GM21526 (cell line): Measurements from ENCODE around the gene BPGM.

Experiments used
- ATAC-seq: cut with Tn5 transposase; IDR thresholded peaks from one replicate; pipeline ENCODE4 v1.9.1; 2021; ENCODE audit warnings: moderate library complexity; ENCODE audit not compliant: unreplicated experiment, low FRiP score

Gene BPGM

GRCh38 chr7:134694767-134695166, 48.1 kb downstream of the BPGM start:
- no peak for ATAC-seq

GRCh38 chr7:134695321-134695860, 48.7 kb downstream of the BPGM start:
- ATAC-seq = no peak

DNA sequence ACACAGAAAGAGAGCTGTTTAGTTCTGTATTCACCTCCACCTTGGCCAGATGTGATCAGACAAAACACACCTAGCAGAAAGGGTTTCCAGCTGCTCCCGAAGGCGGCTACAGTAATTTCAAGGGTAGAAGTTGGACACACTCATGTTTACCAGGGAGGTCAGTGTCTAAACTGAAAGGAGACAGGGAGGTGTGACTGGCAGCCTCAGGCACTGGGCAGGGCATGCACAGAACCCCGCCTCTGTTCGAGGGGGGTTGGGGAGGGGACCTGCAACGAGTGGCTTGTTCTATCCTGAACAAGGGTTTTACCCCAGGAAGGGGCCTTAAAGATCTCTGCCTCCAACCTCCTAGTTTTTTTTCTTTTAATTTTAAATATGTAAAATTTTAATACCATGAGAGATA, 49.6 kb downstream of the BPGM start:
- ATAC-seq = no peak

- ATAC-seq = no peak
Observed at GRCh38 chr7:134697205-134697886, 50.7 kb downstream of the BPGM start.

- ATAC-seq = no peak
Observed at GRCh38 chr7:134698481-134698880, 51.8 kb downstream of the BPGM start.

GRCh38 chr7:134699021-134699818, 52.6 kb downstream of the BPGM start:
- no peak for ATAC-seq

GRCh38 chr7:134699899-134700298, 53.2 kb downstream of the BPGM start:
- ATAC-seq = no peak

DNA sequence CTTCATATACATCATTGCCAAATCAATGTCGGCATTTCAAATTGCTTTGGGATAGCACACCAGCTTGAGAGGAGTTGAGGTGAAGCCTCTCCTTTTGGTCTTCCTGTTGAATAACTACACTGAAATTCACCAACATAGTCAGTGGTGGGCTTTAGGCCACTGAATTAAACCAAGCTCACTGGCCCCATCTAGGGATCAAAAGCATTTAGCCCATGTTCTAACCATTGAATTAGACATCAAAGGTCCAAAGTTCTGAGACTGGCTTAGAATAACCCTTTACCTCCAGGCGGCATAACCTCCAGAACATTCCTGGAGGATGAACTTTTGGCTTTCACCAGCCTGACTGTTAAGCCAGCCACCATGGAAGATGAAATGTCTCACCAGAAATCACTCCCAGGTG, 54.6 kb downstream of the BPGM start:
- no peak for ATAC-seq

DNA sequence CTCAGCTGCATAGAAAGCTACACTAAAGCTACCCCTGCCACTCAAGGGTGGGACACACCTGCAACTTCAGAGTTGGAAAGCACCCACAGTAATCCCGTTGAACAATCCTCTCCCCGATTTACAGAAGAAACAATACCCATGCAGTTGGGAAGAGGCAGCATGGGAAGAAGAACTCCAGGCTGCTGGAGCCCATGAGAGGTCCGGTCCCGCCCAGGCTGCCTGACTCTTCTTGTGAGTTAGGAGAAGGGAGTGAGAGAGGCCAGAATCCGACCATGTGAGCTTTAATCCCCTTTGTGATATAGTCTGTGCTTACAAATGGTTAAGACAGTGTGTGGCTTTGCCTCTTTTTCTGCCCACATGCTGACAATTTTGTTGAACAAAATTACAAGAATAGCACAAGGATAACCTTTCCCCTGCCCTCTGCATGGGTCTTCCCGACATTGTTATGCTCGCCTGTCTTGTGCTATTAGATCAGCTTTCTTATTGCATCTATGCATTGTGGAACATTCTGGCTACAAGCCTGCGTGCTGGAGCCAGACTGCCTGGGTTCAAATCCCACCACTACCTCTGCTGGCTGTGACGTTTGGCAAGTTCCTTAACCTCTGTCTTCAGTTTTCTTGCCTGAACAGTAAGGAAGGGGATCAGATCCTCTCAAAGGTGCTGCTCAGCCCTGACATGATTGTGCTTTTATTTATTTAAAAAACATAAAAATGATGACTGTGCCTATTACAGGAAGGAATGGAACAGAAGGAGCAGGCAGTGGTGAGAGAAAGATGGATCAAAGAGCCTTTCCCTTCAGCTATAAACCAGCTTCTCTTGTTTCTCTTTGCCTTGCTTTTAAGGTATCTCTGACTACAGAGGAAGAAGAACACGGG, 56.0 kb downstream of the BPGM start:
- ATAC-seq = no peak

DNA sequence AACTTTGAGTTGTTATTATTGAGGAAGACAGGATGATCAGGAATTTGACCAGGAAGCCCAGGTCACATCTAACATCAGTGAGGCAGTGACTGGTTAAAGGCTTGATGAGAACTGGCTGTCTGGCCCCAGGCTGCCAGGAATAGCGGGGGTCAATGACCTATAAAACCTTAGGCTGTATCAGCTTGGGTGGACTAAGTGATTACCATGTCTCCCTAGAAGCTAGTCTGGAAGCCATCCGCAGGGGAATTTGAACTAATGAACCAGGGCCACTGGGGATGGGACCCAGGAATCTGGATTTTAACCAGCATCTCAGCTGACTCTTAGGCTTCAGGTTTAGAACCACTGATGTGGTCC, 56.6 kb downstream of the BPGM start:
- no peak for ATAC-seq

DNA sequence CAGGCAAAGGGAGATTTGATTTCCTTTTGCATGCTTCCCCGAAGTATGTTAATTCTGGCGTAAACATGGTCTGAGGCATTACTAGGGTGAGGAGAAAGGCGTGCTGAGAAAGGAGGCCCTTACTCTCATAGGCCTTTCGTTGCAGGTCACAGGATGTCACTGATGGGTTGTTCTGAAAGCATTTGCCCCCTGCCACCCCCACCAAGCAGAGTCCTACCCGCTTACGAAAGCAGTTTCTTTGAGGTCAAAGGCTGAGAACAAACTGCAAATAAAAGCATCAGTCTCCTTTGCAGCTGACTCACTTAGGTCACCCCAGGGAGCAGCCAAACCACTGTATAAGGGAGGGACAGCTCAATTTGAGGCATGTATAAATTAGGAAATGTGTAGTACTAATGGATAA, 57.1 kb downstream of the BPGM start:
- no peak for ATAC-seq

GRCh38 chr7:134704827-134705226, 58.2 kb downstream of the BPGM start:
- no peak for ATAC-seq

- no peak for ATAC-seq
Observed at GRCh38 chr7:134705716-134706115, 59.1 kb downstream of the BPGM start.

GRCh38 chr7:134706468-134706867, 59.8 kb downstream of the BPGM start:
- no peak for ATAC-seq

DNA sequence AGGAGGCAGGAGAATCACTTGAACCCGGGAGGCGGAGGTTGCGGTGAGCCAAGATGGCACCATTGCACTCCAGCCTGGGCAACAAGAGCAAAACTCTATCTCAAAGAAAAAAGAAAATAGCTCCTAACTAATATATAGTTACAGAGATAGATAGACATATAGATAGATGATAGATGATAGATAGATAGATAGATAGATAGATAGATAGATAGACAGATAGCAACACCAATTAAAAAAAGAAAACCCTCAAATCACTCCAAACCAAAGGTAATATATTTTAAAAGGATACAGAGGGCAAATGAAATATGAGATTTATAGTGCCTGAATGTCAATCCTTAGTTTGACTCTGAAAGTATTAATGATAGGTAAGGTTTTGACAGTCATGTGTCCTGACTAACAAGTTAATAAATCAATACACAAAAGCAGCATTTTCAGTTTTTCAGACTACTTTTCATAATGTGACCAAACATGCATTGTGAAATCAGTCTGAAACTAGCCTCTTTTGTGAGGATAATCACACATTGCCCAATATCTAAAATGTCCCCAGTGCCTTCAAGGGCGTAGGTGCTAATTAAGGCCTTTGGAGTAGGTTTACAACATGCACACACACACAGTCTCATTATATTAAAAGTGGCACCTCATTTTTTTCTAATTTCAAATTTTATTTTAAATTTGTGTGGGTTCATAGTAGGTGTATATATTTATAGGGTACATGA, 61.2 kb downstream of the BPGM start:
- no peak for ATAC-seq

GRCh38 chr7:134708692-134709091, 62.0 kb downstream of the BPGM start:
- ATAC-seq = no peak

GRCh38 chr7:134709197-134709596, 62.5 kb downstream of the BPGM start:
- ATAC-seq = no peak

- ATAC-seq = no peak
Observed at GRCh38 chr7:134710511-134710853, 63.8 kb downstream of the BPGM start.

- no peak for ATAC-seq
Observed at GRCh38 chr7:134710854-134711624, 64.4 kb downstream of the BPGM start.

DNA sequence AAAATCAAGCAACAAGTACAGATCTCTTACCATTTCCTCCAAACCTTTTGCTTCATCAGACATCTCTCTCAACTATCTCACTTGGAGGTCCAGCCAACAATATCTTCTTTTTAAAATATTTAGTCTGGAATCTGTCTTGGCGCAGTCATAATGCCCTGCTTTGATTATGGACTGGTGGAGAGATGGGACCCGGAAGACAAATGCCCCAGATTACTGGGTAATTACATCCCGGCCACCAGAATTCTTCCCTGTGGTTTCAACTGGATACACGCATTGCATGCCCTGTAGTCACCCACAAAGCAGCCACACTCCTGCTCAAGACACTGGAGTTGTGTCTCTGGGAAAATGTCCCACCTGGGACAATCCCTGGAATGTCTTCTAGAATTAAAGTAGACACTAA, 65.5 kb downstream of the BPGM start:
- ATAC-seq = no peak
